H1 (cell line): Measurements from ENCODE around the gene SAT2. TPM values are rescaled to one million over a fixed set of nuclear protein-coding genes. Genes with fewer than 3 reads are reported as not detected.

ENCODE experiments used
- CTCF ChIA-PET: fragments of 300-600 bp; sonication (Branson Sonifier 250); formaldehyde crosslinking; loops from one replicate; lab custom pipeline; 2021; ENCODE audit not compliant: partially characterized antibody; lab: Charles Lee
- POLR2A ChIA-PET: fragments of 300-600 bp; sonication (Branson Sonifier 250); formaldehyde crosslinking; loops from one replicate; lab custom pipeline; 2021; ENCODE audit warnings: inconsistent platforms; ENCODE audit not compliant: partially characterized antibody; lab: Charles Lee
- DNase-seq, 2 experiments: peaks; one replicate each; pipeline versions ENCODE4 v3.0.0 to v3.0.0-alpha.2; 2010 to 2022; ENCODE audit warnings: low spot score in 2 of 2, low read depth in 1 of 2, mixed read lengths in 1 of 2
- FAIRE-seq: peaks from 2 replicates; lab custom pipeline; 2011; peaks lifted over from hg19 to GRCh38; lab: Jason Lieb, UNC
- H2AFZ ChIP-seq: 2 replicates; pipeline ENCODE4 v1.8.1; 2012; ENCODE audit warnings: low read length, inconsistent platforms
- H2AK5ac ChIP-seq: 2 replicates; pipeline ENCODE4 v1.6.1; 2013; ENCODE audit warnings: low read depth, low read length
- H2BK120ac ChIP-seq: replicated peaks from 2 replicates; pipeline ENCODE3; 2013; ENCODE audit warnings: low read depth, low read length, inconsistent platforms
- H2BK12ac ChIP-seq: 2 replicates; pipeline ENCODE4 v1.6.1; 2013; ENCODE audit warnings: low read depth, low read length
- H2BK15ac ChIP-seq: 2 replicates; pipeline ENCODE4 v1.6.1; 2013; ENCODE audit warnings: low read length
- H2BK20ac ChIP-seq: 2 replicates; pipeline ENCODE4 v1.6.1; 2013; ENCODE audit warnings: low read length
- H2BK5ac ChIP-seq: 2 replicates; pipeline ENCODE4 v1.6.1; 2013; ENCODE audit warnings: low read depth, low read length
- H3K14ac ChIP-seq: 2 replicates; pipeline ENCODE4 v1.6.1; 2013; ENCODE audit warnings: inconsistent platforms; ENCODE audit not compliant: insufficient read length
- H3K18ac ChIP-seq: 2 replicates; pipeline ENCODE4 v1.6.1; 2013; ENCODE audit warnings: low read length; ENCODE audit errors: extremely low read depth
- H3K23ac ChIP-seq: 2 replicates; pipeline ENCODE4 v1.6.1; 2013; ENCODE audit warnings: inconsistent platforms; ENCODE audit not compliant: insufficient read length
- H3K23me2 ChIP-seq: 2 replicates; pipeline ENCODE4 v1.6.1; 2013; ENCODE audit warnings: low read depth, low read length
- H3K27ac ChIP-seq: 2 replicates; pipeline ENCODE4 v1.6.1; 2011; ENCODE audit warnings: low read depth, low read length, inconsistent platforms
- H3K27me3 ChIP-seq, 4 experiments: replicated peaks in 1 of 4; 1 replicate in 1 of 4; 2 replicates in 3 of 4; pipeline versions ENCODE4 v1.6.1 to v1.8.1; 2011 to 2013; ENCODE audit warnings: low read length in 3 of 4, mild to moderate bottlenecking in 3 of 4, inconsistent platforms in 2 of 4, mixed read lengths in 2 of 4, moderate library complexity in 1 of 4; ENCODE audit not compliant: control insufficient read depth in 3 of 4, insufficient read depth in 3 of 4; ENCODE audit errors: extremely low read depth in 1 of 4
- H3K36me3 ChIP-seq, 4 experiments: 2 replicates each; pipeline versions ENCODE4 v1.6.1 to v1.8.1; 2011 to 2013; ENCODE audit warnings: mild to moderate bottlenecking in 4 of 4, low read length in 3 of 4, moderate library complexity in 2 of 4, control low read depth in 1 of 4, inconsistent platforms in 1 of 4; ENCODE audit not compliant: insufficient read depth in 4 of 4, control insufficient read depth in 2 of 4
- H3K4ac ChIP-seq: replicated peaks from 2 replicates; pipeline ENCODE3; 2013; ENCODE audit warnings: low read length, low read depth, mixed read lengths, inconsistent platforms; ENCODE audit not compliant: insufficient read length
- H3K4me1 ChIP-seq, 4 experiments: replicated peaks in 1 of 4; 1 replicate in 1 of 4; 2 replicates in 3 of 4; pipeline versions ENCODE4 v1.6.1 to v1.8.1; 2011 to 2013; ENCODE audit warnings: low read length in 3 of 4, inconsistent platforms in 2 of 4, mixed read lengths in 1 of 4; ENCODE audit not compliant: insufficient read depth in 4 of 4, control insufficient read depth in 3 of 4
- H3K4me2 ChIP-seq, 2 experiments: 2 replicates each; pipeline versions ENCODE4 v1.6.1 to v1.8.1; 2011 to 2013; ENCODE audit warnings: low read depth in 2 of 2, low read length in 2 of 2, control low read depth in 1 of 2, inconsistent platforms in 1 of 2, mild to moderate bottlenecking in 1 of 2; ENCODE audit not compliant: insufficient read depth in 1 of 2
- H3K4me3 ChIP-seq, 4 experiments: fragments of 200-600, 300-600 bp in 1 of 4; sonication (generic), shearing (Covaris generic), sonication (Bioruptor Twin) in 1 of 4; 2 replicates each; pipeline versions ENCODE4 v1.5.1 to v1.8.1; 2011 to 2016; ENCODE audit warnings: low read length in 4 of 4, low read depth in 3 of 4, control low read depth in 2 of 4, inconsistent platforms in 2 of 4, mild to moderate bottlenecking in 2 of 4, mixed read lengths in 1 of 4, moderate library complexity in 1 of 4; ENCODE audit not compliant: insufficient read depth in 2 of 4; ENCODE audit errors: extremely low read depth in 1 of 4
- H3K56ac ChIP-seq: replicated peaks from 2 replicates; pipeline ENCODE3; 2013; ENCODE audit warnings: low read depth, mild to moderate bottlenecking, mixed read lengths, low read length, inconsistent platforms; ENCODE audit not compliant: insufficient read length
- H3K79me1 ChIP-seq: 2 replicates; pipeline ENCODE4 v1.6.1; 2013; ENCODE audit warnings: low read depth, low read length, control low read depth
- H3K79me2 ChIP-seq, 2 experiments: 2 replicates each; pipeline versions ENCODE4 v1.6.1 to v1.8.1; 2012 to 2013; ENCODE audit warnings: low read length in 2 of 2, mild to moderate bottlenecking in 2 of 2, inconsistent platforms in 1 of 2; ENCODE audit not compliant: insufficient read depth in 2 of 2, control insufficient read depth in 1 of 2
- H3K9ac ChIP-seq, 4 experiments: replicated peaks in 1 of 4; 1 replicate in 1 of 4; 2 replicates in 3 of 4; pipeline versions ENCODE4 v1.6.1 to v1.8.1; 2011 to 2013; ENCODE audit warnings: low read depth in 3 of 4, low read length in 3 of 4, control low read depth in 2 of 4, mild to moderate bottlenecking in 2 of 4, moderate library complexity in 2 of 4, inconsistent platforms in 1 of 4; ENCODE audit errors: extremely low read depth in 1 of 4
- H3K9me3 ChIP-seq, 2 experiments: 2 replicates each; pipeline versions ENCODE4 v1.6.1 to v1.8.1; 2012 to 2013; ENCODE audit warnings: mild to moderate bottlenecking in 2 of 2, moderate library complexity in 2 of 2, control low read depth in 1 of 2, inconsistent platforms in 1 of 2, low read depth in 1 of 2, low read length in 1 of 2, mixed read lengths in 1 of 2; ENCODE audit not compliant: insufficient read depth in 2 of 2
- H4K20me1 ChIP-seq, 2 experiments: replicated peaks in 1 of 2; 2 replicates each; pipeline versions ENCODE3 to v1.8.1; 2011 to 2013; ENCODE audit warnings: inconsistent platforms in 2 of 2, low read length in 2 of 2, mild to moderate bottlenecking in 1 of 2; ENCODE audit not compliant: insufficient read depth in 2 of 2, control insufficient read depth in 1 of 2
- H4K5ac ChIP-seq: 2 replicates; pipeline ENCODE4 v1.6.1; 2013; ENCODE audit warnings: low read length, low read depth, mixed read lengths, inconsistent platforms; ENCODE audit not compliant: insufficient read length
- H4K8ac ChIP-seq: 2 replicates; pipeline ENCODE4 v1.8.0; 2013; ENCODE audit warnings: mild to moderate bottlenecking, moderate library complexity, low read length, inconsistent platforms; ENCODE audit not compliant: insufficient read depth; ENCODE audit errors: extremely low read depth
- H4K91ac ChIP-seq: replicated peaks from 2 replicates; pipeline ENCODE3; 2013; ENCODE audit warnings: low read length, mixed read lengths, inconsistent platforms; ENCODE audit not compliant: insufficient read length
- BACH1 ChIP-seq: IDR thresholded peaks from 2 replicates; pipeline ENCODE4 v1.6.1; 2012; ENCODE audit warnings: low read length, improper control_type of control experiment
- KDM5A ChIP-seq: fragments of 200-600 bp; IDR thresholded peaks from 2 replicates; pipeline ENCODE4 v1.7.1; 2012; ENCODE audit warnings: mild to moderate bottlenecking, low read length, inconsistent platforms, mixed read lengths
- MAFK ChIP-seq: IDR thresholded peaks from 2 replicates; pipeline ENCODE4 v1.6.1; 2012; ENCODE audit warnings: low read depth, mild to moderate bottlenecking, improper control_type of control experiment, low read length
- WGBS, 2 experiments: shearing (Covaris generic) in 1 of 2; methylation state at CpG; one replicate each; pipeline versions ENCODE4 v1.1.6 to v1.1.7; 2013 to 2015; ENCODE audit warnings: low lambda C conversion rate in 2 of 2, mixed read lengths in 2 of 2, inconsistent platforms in 1 of 2, low coverage in 1 of 2, missing lambda C conversion rate in 1 of 2; ENCODE audit not compliant: insufficient replicate concordance in 2 of 2, insufficient coverage in 1 of 2, insufficient read length in 1 of 2; ENCODE audit errors: extremely low coverage in 1 of 2, missing lambda C conversion rate in 1 of 2; 5-methylcytosine and 5-hydroxymethylcytosine counted together
- polyA plus RNA-seq, 7 experiments: library from polyadenylated mRNA; depleted of rRNA in 3 of 7; stranded (reverse) in 5 of 7; unstranded in 2 of 7; fragments of >200 nt in 5 of 7; fragments of 200-250 nt in 2 of 7; gene quantifications; 1 replicate in 5 of 7; 2 replicates in 1 of 7; 4 replicates in 1 of 7; pipeline versions ENCODE4 v1.2.1 to v1.2.3, GENCODE V29; 2011 to 2013; ENCODE audit warnings: missing spikeins in 2 of 7, mixed read lengths in 2 of 7
- total RNA-seq: library from RNA; stranded (reverse); fragmentation: NEBNext Ultra II Directional; extraction: Animal tissue kit (Norgen Biotek cat#: 25700); gene quantifications from 2 replicates; pipeline ENCODE4 v1.2.1, GENCODE V29; 2021

SAT2 gene
- total and polyA plus RNA-seq, 2 of the 8 experiments (the other 6 are each of a cell fraction or from before 2014, with no cell fraction given), result 36.4 to 72.3 TPM

DNA sequence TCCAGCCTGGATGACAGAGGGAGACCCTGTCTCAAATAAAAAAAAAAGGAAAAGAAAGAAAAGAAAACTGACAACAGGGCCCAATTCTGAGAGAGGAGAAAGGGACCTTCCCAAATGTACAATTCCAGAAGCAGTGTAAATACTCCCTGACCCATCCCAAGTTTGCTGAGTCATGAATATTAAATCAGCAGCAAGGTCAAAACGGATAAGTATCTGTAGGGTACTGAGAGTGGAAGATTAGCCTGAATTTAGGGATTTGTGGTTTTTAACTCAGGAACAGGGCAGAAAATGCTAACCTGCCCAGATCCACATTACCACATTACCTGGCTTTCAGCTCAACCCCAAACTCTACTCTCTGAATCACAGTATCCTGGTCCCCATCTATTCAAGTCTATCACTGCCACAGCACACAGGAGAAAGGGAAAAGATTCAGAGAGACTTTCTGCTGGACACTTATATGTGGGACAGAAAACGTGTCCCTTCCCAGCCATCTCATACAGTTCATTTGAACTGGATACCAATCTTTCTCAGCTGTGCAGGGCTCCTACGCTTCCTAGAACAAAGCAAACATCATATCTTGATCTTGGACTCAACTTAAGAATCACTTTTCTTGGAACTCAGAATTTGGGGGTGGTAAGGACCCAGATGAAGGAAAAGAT, 15.9 kb downstream of the SAT2 start:
- no peak overlapping the region for H4K8ac ChIP-seq
- DNase-seq, result no peak
- H3K14ac ChIP-seq, result no peak overlapping the region
- H3K18ac ChIP-seq, result no peak overlapping the region
- H3K36me3 ChIP-seq, result peaks cover 0 to 13% (median 0%) of the 10 kb centered on the region in 4 experiments; a peak in 3 of 8 replicates
- H3K9ac ChIP-seq, result no peak overlapping the region; a peak in 1 of 7 replicates
- no peak overlapping the region for H4K91ac ChIP-seq
- H3K56ac ChIP-seq, result no peak overlapping the region
- H3K79me2 ChIP-seq, result peaks cover 4 to 47% of the 10 kb centered on the region in 2 experiments; a peak in 3 of 4 replicates
- no peak overlapping the region for H2BK5ac ChIP-seq
- no peak overlapping the region for H2BK12ac ChIP-seq
- TF ChIP-seq KDM5A (no peak), MAFK (peak; percentile 77), BACH1 (peak; percentile 57; the same call in 1 of the 2 replicates)
- TF ChIP-seq, all 59 proteins: peak for 2
- Histone ChIP-seq H3K9me3 (no peaks in the 10 kb centered on the region), H2BK20ac (no peak overlapping the region), H3K27ac (no peak overlapping the region), H2BK120ac (no peak overlapping the region), H4K20me1 (peaks cover 0 to 11% of the 10 kb centered on the region in 2 experiments), H3K4me3 (no peak overlapping the region), H3K79me1 (peaks cover 20% of the 10 kb centered on the region), H3K4me2 (no peak overlapping the region; a peak in 1 of 4 replicates), H3K4ac (no peak overlapping the region), H2AK5ac (no peak overlapping the region), H3K27me3 (no peaks in the 10 kb centered on the region), H3K23me2 (peaks cover 6% of the 10 kb centered on the region), H2BK15ac (no peak overlapping the region), H2AFZ (no peak overlapping the region), H3K4me1 (peaks cover 0 to 5% (median 1%) of the 10 kb centered on the region in 4 experiments; a peak in 4 of 7 replicates), H4K5ac (no peak overlapping the region), H3K23ac (no peak overlapping the region)
- 85% methylated on average over 3 of the region's 3 CpGs; no CpG with 5 or more reads in 1 of the 2 experiments for WGBS, 2 experiments
- no peak for FAIRE-seq
- POLR2A ChIA-PET, result interaction anchor here (0.6 to 79.4 kb wide), 4 partner anchors 19 to 88 kb away, joined by 3 to 2272 read pairs (median 6); partner anchors contain the start of genes ATP1B2, CD68, TP53 and WRAP53
- CTCF ChIA-PET, result interaction anchor here (0.6 to 13.4 kb wide), 8 partner anchors 11 to 76 kb away, joined by 3 to 92 read pairs (median 4); partner anchors contain the start of genes MPDU1, SHBG, TP53 and WRAP53
